ENCODE data around the gene RILPL2. TPM values are rescaled to one million over a fixed set of nuclear protein-coding genes. Genes with fewer than 3 reads are reported as not detected.
A peak's percentile ranks its signal among the peaks of the same experiment; 100 is the strongest.

RILPL2 gene
- total and polyA plus RNA-seq, 2 of the 13 experiments (the other 11 are each of a cell fraction or from before 2014, with no cell fraction given) = 2.7 to 8.1 TPM

GRCh38 chr12:123387508-123388176 lies 48.8 kb downstream of the RILPL2 start:
- CTCF ChIA-PET (ENCODE audit: low intra/inter-chr PET ratio, low total read pairs) = no interaction called here
- H3K4me3 ChIP-seq (replicated peaks in 1 of 3; ENCODE audit: insufficient read depth in 1 of 3, low read depth in 2 of 3, low read length in 3 of 3) = peak overlapping the region; percentile 78 to 85 (median 81)

More at GRCh38 chr12:123387508-123388176, 48.8 kb downstream of the RILPL2 start:
- in situ Hi-C loops (cut with HindIII; ENCODE audit: extremely low pct_ligation_motif_present, low pct_unique_long_range_greater_than_20kb) (no loop called here), intact Hi-C loops (cut with micrococcal nuclease; ENCODE audit: unreplicated experiment) (no loop called here)
- Histone ChIP-seq H3K9ac (ENCODE audit: insufficient read depth, low read depth, low read length) (peak overlapping the region; percentile 64), H3K36me3 (replicated peaks in 1 of 2; ENCODE audit: control insufficient read depth in 1 of 2, insufficient read depth in 2 of 2, low read length in 2 of 2) (peaks cover 8 to 20% of the 10 kb centered on the region in 2 experiments), H3K4me2 (ENCODE audit: low read depth, low read length) (peak overlapping the region; percentile 88), H3K27me3 (ENCODE audit: control insufficient read depth in 1 of 2, insufficient read depth in 2 of 2, low read length in 2 of 2) (no peaks in the 10 kb centered on the region), H3K79me2 (ENCODE audit: insufficient read depth, low read length) (peaks cover 24% of the 10 kb centered on the region), H4K20me1 (ENCODE audit: insufficient read depth, low read length) (no peaks in the 10 kb centered on the region), H3K9me3 (ENCODE audit: low read length) (no peaks in the 10 kb centered on the region), H3K4me1 (ENCODE audit: insufficient read depth, low read length) (peaks cover 52% of the 10 kb centered on the region), H3K27ac (ENCODE audit: extremely low read length, insufficient read depth, low read length) (peak overlapping the region; percentile 64), H2AFZ (ENCODE audit: low read length) (no peak overlapping the region)
- WGBS (ENCODE audit: low lambda C conversion rate) = 48% methylated on average over 3 of the region's 8 CpGs
- FAIRE-seq = no peak
- peak; percentile 8 for ATAC-seq
- POLR2A ChIA-PET = interaction anchor here (1.1 to 2.2 kb wide), 3 partner anchors 22 to 155 kb away, joined by 4 to 22 read pairs (median 5); partner anchors contain the start of genes MPHOSPH9, MTRFR and SBNO1
- no TSS peak for BruUV-seq (replicated peaks)
- no peak for DNase-seq (ENCODE audit: low spot score)
- 0 out of 4 replicates have a peak, but pooled peaks of 1 of the 2 experiments have one; percentile 9 for TF ChIP-seq MAFK (conservative IDR thresholded peaks at IDR 0.05 in 1 of 2, IDR thresholded peaks at IDR 0.05 in 1 of 2; ENCODE audit: low read length in 2 of 2)
- peak; percentile 17; the same call in 1 of the 2 replicates for TF ChIP-seq NFE2L2 (IDR thresholded peaks at IDR 0.05; ENCODE audit: low read length)
- no peak for TF ChIP-seq KIAA2018 (CRISPR knock-in tag; IDR thresholded peaks at IDR 0.05; ENCODE audit: borderline replicate concordance)
- TF ChIP-seq ZNF260 (CRISPR knock-in tag; IDR thresholded peaks at IDR 0.05; ENCODE audit: borderline replicate concordance, low read depth) = no peak
- 0 out of 2 replicates have a peak, but pooled peaks have one; percentile 15 for TF ChIP-seq ZNF788 (CRISPR knock-in tag; IDR thresholded peaks at IDR 0.05; ENCODE audit: borderline replicate concordance)
- TF ChIP-seq CCDC6 (CRISPR knock-in tag; IDR thresholded peaks at IDR 0.05) = 0 out of 2 replicates have a peak, but pooled peaks have one; percentile 47
- TF ChIP-seq STAT6 (CRISPR knock-in tag; IDR thresholded peaks at IDR 0.05; ENCODE audit: borderline replicate concordance) = no peak
- peak; percentile 20; the same call in 1 of the 2 replicates for TF ChIP-seq ZNF891 (CRISPR knock-in tag; IDR thresholded peaks at IDR 0.05)

Data from HepG2 (cell line).